ENCODE results near the gene TMEM214.

Gene TMEM214

DNA sequence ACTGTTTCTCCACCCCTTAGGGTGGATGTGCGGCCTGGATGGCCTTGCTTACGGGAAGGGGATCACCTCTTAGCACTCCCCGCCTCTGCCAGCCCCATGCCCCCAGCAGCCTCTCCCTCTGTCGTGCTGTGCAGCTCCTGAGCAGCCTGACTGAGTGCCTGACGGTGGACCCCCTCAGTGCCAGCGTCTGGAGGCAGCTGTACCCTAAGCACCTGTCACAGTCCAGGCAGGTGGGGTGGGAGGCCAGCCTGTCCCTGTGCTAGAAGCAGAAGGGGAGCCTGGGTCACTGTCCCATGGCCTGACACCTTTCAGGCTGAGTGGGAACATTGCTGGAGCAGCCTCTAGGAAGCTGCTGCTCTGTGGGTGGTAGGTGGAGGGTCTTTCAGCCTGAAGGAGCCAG lies 5.2 kb downstream of the TMEM214 start:
- DNase-seq = no peak
- no peaks in the 10 kb centered on the region for H3K27me3 Mint-ChIP-seq (ENCODE audit: low read depth, poor library complexity)
- no peak overlapping the region for H3K4me3 Mint-ChIP-seq
- TF ChIP-seq, protein P1, sequence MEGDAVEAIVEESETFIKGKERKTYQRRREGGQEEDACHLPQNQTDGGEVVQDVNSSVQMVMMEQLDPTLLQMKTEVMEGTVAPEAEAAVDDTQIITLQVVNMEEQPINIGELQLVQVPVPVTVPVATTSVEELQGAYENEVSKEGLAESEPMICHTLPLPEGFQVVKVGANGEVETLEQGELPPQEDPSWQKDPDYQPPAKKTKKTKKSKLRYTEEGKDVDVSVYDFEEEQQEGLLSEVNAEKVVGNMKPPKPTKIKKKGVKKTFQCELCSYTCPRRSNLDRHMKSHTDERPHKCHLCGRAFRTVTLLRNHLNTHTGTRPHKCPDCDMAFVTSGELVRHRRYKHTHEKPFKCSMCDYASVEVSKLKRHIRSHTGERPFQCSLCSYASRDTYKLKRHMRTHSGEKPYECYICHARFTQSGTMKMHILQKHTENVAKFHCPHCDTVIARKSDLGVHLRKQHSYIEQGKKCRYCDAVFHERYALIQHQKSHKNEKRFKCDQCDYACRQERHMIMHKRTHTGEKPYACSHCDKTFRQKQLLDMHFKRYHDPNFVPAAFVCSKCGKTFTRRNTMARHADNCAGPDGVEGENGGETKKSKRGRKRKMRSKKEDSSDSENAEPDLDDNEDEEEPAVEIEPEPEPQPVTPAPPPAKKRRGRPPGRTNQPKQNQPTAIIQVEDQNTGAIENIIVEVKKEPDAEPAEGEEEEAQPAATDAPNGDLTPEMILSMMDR (IDR thresholded peaks at IDR 0.05) = no peak
- peaks cover 37% of the 10 kb centered on the region for H3K36me3 Mint-ChIP-seq (ENCODE audit: low read depth)
- peaks cover 32% of the 10 kb centered on the region for H3K4me1 Mint-ChIP-seq
- no peaks in the 10 kb centered on the region for H3K9me3 Mint-ChIP-seq
- no peak overlapping the region for H3K27ac Mint-ChIP-seq

DNA sequence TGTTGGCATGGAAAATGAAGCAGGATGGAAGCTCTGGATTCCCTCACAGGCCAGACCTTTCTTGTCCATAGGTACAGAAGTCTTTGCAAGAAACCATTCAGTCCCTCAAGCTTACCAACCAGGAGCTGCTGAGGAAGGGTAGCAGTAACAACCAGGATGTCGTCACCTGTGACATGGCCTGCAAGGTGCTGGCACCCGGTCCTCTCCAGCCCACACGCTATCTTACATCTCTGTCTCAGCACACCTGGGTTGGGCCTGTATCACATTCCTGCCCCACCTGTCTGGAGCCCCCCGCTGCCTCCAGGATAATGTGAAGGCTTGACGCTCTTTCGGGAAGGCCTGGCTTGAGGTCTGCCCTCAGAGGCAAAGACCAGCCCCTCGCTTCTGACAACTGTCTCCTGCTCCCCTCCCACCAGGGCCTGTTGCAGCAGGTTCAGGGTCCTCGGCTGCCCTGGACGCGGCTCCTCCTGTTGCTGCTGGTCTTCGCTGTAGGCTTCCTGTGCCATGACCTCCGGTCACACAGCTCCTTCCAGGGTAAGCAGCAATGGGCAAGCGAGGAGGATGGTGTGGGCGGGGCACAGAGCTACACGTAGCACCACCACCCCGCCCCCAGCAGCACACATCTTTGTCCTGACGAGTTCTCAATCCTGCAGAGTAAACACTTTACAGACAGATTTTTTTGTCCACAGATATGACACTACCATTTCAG lies 6.0 kb downstream of the TMEM214 start:
- TF ChIP-seq, protein P1 (IDR thresholded peaks at IDR 0.05) = no peak
- Mint-ChIP-seq H3K27ac (no peak overlapping the region), H3K4me1 (peaks cover 25% of the 10 kb centered on the region), H3K9me3 (no peaks in the 10 kb centered on the region), H3K4me3 (no peak overlapping the region), H3K27me3 (ENCODE audit: low read depth, poor library complexity) (no peaks in the 10 kb centered on the region), H3K36me3 (ENCODE audit: low read depth) (peaks cover 37% of the 10 kb centered on the region)
- DNase-seq = no peak

DNA sequence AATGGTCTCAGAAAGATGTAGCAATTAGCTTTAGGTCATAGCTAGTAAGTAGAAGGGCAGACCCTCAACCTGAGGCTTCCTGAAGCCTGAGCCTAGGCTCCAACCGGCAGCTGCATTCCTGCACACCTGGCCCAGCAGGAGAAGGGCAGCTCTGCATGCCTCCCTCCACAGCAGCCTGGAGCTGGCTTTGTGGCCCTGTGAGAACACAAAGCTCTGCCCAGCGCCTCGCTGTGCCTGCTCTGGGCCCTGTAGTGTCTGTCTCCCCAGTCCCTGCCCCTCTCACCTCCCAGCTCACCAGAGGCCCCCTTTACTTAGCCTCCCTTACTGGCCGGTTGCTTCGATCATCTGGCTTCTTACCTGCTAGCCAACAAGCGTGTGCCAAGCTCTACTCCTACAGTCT lies 6.7 kb downstream of the TMEM214 start:
- no peak for DNase-seq
- peaks cover 18% of the 10 kb centered on the region for H3K4me1 Mint-ChIP-seq
- peaks cover 33% of the 10 kb centered on the region for H3K36me3 Mint-ChIP-seq (ENCODE audit: low read depth)
- H3K27me3 Mint-ChIP-seq (ENCODE audit: low read depth, poor library complexity) = no peaks in the 10 kb centered on the region
- H3K4me3 Mint-ChIP-seq = no peak overlapping the region
- H3K9me3 Mint-ChIP-seq = no peaks in the 10 kb centered on the region
- TF ChIP-seq, protein P1 (IDR thresholded peaks at IDR 0.05) = no peak
- H3K27ac Mint-ChIP-seq = no peak overlapping the region

DNA sequence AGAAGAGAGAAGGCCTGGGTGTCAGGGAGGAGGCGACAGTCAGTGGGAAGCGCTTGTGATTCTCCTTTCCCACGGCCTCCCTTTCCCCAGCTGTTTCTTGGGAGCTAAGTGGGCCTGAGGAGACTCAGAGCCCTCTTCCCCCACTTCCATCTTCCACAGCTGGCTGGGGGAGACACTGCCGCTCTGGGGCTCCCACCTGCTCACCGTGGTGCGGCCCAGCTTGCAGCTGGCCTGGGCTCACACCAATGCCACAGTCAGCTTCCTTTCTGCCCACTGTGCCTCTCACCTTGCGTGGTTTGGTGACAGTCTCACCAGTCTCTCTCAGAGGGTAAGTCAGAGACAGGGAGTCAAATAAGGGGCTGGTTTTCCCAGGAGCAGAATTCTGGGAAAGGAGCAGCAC lies 7.1 kb downstream of the TMEM214 start:
- no peaks in the 10 kb centered on the region for H3K9me3 Mint-ChIP-seq
- no peak overlapping the region for H3K27ac Mint-ChIP-seq
- TF ChIP-seq, protein P1 (IDR thresholded peaks at IDR 0.05) = no peak
- peaks cover 17% of the 10 kb centered on the region for H3K4me1 Mint-ChIP-seq
- no peak for DNase-seq
- H3K27me3 Mint-ChIP-seq (ENCODE audit: low read depth, poor library complexity) = no peaks in the 10 kb centered on the region
- H3K36me3 Mint-ChIP-seq (ENCODE audit: low read depth) = peaks cover 33% of the 10 kb centered on the region
- no peak overlapping the region for H3K4me3 Mint-ChIP-seq

DNA sequence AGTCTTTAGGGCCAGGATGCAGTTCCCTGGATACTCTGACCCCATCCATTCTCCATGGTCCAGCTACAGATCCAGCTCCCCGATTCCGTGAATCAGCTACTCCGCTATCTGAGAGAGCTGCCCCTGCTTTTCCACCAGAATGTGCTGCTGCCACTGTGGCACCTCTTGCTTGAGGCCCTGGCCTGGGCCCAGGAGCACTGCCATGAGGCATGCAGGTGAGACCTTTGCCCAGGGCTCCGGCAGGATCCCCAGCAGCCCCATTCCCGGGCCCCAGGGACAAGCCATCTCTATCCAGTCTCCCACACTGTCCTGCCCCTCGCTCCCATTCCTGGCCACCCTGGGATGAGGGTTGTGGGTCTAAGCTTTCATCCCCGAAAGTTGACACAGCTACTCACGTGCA lies 7.5 kb downstream of the TMEM214 start:
- Mint-ChIP-seq H3K27me3 (ENCODE audit: low read depth, poor library complexity) (no peaks in the 10 kb centered on the region), H3K27ac (no peak overlapping the region), H3K36me3 (ENCODE audit: low read depth) (peaks cover 33% of the 10 kb centered on the region), H3K9me3 (no peaks in the 10 kb centered on the region), H3K4me1 (peaks cover 14% of the 10 kb centered on the region), H3K4me3 (no peak overlapping the region)
- TF ChIP-seq, protein P1 (IDR thresholded peaks at IDR 0.05) = no peak
- DNase-seq = no peak

DNA sequence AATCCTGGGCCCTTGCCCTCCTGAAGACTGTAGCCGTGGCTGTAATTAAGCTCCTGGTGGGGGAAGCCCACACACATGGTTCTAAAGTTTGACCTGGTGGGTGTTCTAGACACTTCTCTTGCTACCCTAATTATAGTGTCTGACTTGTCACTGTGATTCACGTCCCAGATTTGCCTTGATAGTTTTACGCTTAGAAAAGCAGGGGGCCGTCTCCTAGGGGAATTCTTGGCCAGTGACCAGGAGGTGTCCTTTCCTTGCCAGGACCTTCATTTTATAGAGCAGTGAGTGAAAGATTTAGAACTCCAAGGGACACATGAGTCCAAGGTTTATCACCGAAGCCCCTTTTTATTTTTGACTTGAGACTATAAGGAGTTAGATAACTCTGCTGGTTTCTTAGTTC lies 9.0 kb downstream of the TMEM214 start:
- Mint-ChIP-seq H3K4me1 (peaks cover 14% of the 10 kb centered on the region), H3K27ac (no peak overlapping the region), H3K9me3 (no peaks in the 10 kb centered on the region), H3K27me3 (ENCODE audit: low read depth, poor library complexity) (no peaks in the 10 kb centered on the region), H3K36me3 (ENCODE audit: low read depth) (peaks cover 22% of the 10 kb centered on the region), H3K4me3 (no peak overlapping the region)
- TF ChIP-seq, protein P1 (IDR thresholded peaks at IDR 0.05) = no peak
- no peak for DNase-seq

All from nephron progenitor cell (in vitro differentiated cells).